GM19025 (cell line): ENCODE results near the gene IL11.

Experiments
- ATAC-seq: cut with Tn5 transposase; IDR thresholded peaks from one replicate; pipeline ENCODE4 v1.9.1; 2021; ENCODE audit warnings: mild to moderate bottlenecking, low read depth, moderate library complexity; ENCODE audit not compliant: unreplicated experiment

IL11 gene

GRCh38 chr19:55373993-55374757 lies 3.9 kb upstream of the IL11 start:
- ATAC-seq: no peak

GRCh38 chr19:55373306-55373992 lies 3.2 kb upstream of the IL11 start:
- no peak for ATAC-seq

GRCh38 chr19:55372316-55373081 lies 2.2 kb upstream of the IL11 start:
- no peak for ATAC-seq

GRCh38 chr19:55369653-55370304 lies 484 bp downstream of the IL11 start:
- no peak for ATAC-seq

- no peak for ATAC-seq
These were observed 1.3 kb downstream of the IL11 start for GRCh38 chr19:55368701-55369563.

GRCh38 chr19:55368106-55368505 lies 2.2 kb downstream of the IL11 start:
- ATAC-seq: no peak

GRCh38 chr19:55366790-55367189 lies 3.5 kb downstream of the IL11 start:
- no peak for ATAC-seq

GRCh38 chr19:55365964-55366363 lies 4.3 kb downstream of the IL11 start:
- no peak for ATAC-seq

GRCh38 chr19:55365245-55365644 lies 5.0 kb downstream of the IL11 start:
- ATAC-seq: no peak

GRCh38 chr19:55362990-55363716 lies 7.1 kb downstream of the IL11 start, which contains the start of gene GARIN5B:
GARIN5B (minus strand) TSS chr19:55363260; CDS start chr19:55363066, 194 bp downstream.
- ATAC-seq: no peak

- ATAC-seq: no peak
These were observed 7.9 kb downstream of the IL11 start for GRCh38 chr19:55362174-55362989.

- no peak for ATAC-seq
These were observed 9.4 kb downstream of the IL11 start for GRCh38 chr19:55360902-55361301.

GRCh38 chr19:55358943-55359908 lies 11.0 kb downstream of the IL11 start:
- ATAC-seq: no peak

GRCh38 chr19:55358493-55358892 lies 11.8 kb downstream of the IL11 start:
- no peak for ATAC-seq

GRCh38 chr19:55355213-55355821 lies 14.9 kb downstream of the IL11 start:
- no peak for ATAC-seq

- ATAC-seq: no peak
These were observed 15.5 kb downstream of the IL11 start, which contains the start of gene COX6B2 for GRCh38 chr19:55354698-55355212. COX6B2 (minus strand) TSS chr19:55354719; CDS start chr19:55354521, 198 bp downstream.
